ENCODE data around the gene CALHM5. TPM values are rescaled to one million over a fixed set of nuclear protein-coding genes. Genes with fewer than 3 reads are reported as not detected.

Gene CALHM5
- total and polyA plus RNA-seq, 10 of the 15 experiments (the other 5 are each of a cell fraction or from before 2014, with no cell fraction given): not detected

DNA sequence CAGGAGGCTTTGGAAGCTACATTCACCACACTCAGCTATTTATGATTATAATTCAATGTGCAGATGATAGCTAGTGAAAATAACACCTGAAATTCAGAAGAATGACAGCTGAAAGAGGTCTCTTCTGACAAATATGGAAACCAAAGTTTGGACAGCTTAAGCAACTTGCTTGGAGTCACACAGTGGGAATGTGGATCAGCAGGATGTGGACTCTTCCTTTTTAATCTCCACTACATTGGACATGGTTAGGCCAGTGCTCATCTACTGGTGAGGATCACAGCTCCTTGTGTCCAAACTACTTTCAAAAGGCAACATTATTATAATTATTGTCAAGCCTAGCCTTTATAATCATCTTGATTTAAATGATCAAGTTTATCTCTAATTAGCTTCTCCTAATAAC lies 23.7 kb downstream of the CALHM5 start:
- RAD21 ChIA-PET (ENCODE audit: unreplicated experiment): interaction anchor here (0.8 to 3.9 kb wide), 9 partner anchors 17 to 317 kb away, joined by 3 to 35 read pairs (median 4); partner anchors contain the start of gene TSPYL1
- no peak overlapping the region for H2AFZ ChIP-seq (ENCODE audit: control insufficient read depth, low read depth, low read length)
- no peaks in the 10 kb centered on the region for H3K79me2 ChIP-seq (ENCODE audit: control insufficient read depth, insufficient read depth, low read length)
- no peak overlapping the region for H3K4me2 ChIP-seq (ENCODE audit: control insufficient read depth, insufficient read depth)
- POLR2A ChIA-PET: no interaction called here
- BruUV-seq (replicated peaks): no TSS peak
- H3K27ac ChIP-seq (ENCODE audit: control insufficient read depth, insufficient read depth): no peak overlapping the region
- H3K36me3 ChIP-seq (ENCODE audit: control insufficient read depth in 2 of 2, insufficient read depth in 2 of 2, low read length in 1 of 2): no peaks in the 10 kb centered on the region
- H3K9ac ChIP-seq (ENCODE audit: control insufficient read depth, insufficient read depth, low read length): no peak overlapping the region
- H4K20me1 ChIP-seq (ENCODE audit: control insufficient read depth, insufficient read depth): no peaks in the 10 kb centered on the region
- no peak for ATAC-seq
- no peaks in the 10 kb centered on the region for H3K4me1 ChIP-seq (ENCODE audit: control insufficient read depth, insufficient read depth, low read length)
- no peak overlapping the region for H3K4me3 ChIP-seq
- CTCF ChIA-PET: interaction anchor here (0.8 to 4.5 kb wide), 38 partner anchors 9 to 317 kb away, joined by 3 to 96 read pairs (median 5); partner anchors contain the start of genes CALHM4, CALHM5, RWDD1 and TRAPPC3L
- H3K9me3 ChIP-seq (replicated peaks; ENCODE audit: control insufficient read depth, insufficient read depth, low read length): no peaks in the 10 kb centered on the region
- in situ Hi-C loops (cut with MboI) (no loop called here), intact Hi-C loops (cut with micrococcal nuclease; ENCODE audit: unreplicated experiment) (no loop called here)
- FAIRE-seq: no peak
- DNase-seq (ENCODE audit: low read depth, low spot score): no peak
- SMC1A ChIA-PET (ENCODE audit: uncharacterized antibody, unreplicated experiment): interaction anchor here (0.6 to 4.5 kb wide), 24 partner anchors 12 to 317 kb away, joined by 3 to 42 read pairs (median 3); partner anchors contain the start of gene TSPYL1
- peaks cover 2 to 3% of the 10 kb centered on the region in 2 experiments; a peak in 2 of 4 replicates for H3K27me3 ChIP-seq (replicated peaks in 1 of 2; ENCODE audit: control insufficient read depth in 2 of 2, insufficient read depth in 2 of 2, low read length in 1 of 2)
- no peak for TF ChIP-seq MEF2B (IDR thresholded peaks at IDR 0.05; ENCODE audit: partially characterized antibody, poor library complexity, severe bottlenecking)
- no peak for TF ChIP-seq MYB (IDR thresholded peaks at IDR 0.05; ENCODE audit: borderline replicate concordance, low read depth, low read length)
- no peak for TF ChIP-seq BCL3 (IDR thresholded peaks at IDR 0.05; ENCODE audit: borderline replicate concordance, insufficient read depth, low read depth, low read length, poor library complexity, severe bottlenecking)
- no peak for TF ChIP-seq SMARCA5 (IDR thresholded peaks at IDR 0.05)
- TF ChIP-seq, protein P1, sequence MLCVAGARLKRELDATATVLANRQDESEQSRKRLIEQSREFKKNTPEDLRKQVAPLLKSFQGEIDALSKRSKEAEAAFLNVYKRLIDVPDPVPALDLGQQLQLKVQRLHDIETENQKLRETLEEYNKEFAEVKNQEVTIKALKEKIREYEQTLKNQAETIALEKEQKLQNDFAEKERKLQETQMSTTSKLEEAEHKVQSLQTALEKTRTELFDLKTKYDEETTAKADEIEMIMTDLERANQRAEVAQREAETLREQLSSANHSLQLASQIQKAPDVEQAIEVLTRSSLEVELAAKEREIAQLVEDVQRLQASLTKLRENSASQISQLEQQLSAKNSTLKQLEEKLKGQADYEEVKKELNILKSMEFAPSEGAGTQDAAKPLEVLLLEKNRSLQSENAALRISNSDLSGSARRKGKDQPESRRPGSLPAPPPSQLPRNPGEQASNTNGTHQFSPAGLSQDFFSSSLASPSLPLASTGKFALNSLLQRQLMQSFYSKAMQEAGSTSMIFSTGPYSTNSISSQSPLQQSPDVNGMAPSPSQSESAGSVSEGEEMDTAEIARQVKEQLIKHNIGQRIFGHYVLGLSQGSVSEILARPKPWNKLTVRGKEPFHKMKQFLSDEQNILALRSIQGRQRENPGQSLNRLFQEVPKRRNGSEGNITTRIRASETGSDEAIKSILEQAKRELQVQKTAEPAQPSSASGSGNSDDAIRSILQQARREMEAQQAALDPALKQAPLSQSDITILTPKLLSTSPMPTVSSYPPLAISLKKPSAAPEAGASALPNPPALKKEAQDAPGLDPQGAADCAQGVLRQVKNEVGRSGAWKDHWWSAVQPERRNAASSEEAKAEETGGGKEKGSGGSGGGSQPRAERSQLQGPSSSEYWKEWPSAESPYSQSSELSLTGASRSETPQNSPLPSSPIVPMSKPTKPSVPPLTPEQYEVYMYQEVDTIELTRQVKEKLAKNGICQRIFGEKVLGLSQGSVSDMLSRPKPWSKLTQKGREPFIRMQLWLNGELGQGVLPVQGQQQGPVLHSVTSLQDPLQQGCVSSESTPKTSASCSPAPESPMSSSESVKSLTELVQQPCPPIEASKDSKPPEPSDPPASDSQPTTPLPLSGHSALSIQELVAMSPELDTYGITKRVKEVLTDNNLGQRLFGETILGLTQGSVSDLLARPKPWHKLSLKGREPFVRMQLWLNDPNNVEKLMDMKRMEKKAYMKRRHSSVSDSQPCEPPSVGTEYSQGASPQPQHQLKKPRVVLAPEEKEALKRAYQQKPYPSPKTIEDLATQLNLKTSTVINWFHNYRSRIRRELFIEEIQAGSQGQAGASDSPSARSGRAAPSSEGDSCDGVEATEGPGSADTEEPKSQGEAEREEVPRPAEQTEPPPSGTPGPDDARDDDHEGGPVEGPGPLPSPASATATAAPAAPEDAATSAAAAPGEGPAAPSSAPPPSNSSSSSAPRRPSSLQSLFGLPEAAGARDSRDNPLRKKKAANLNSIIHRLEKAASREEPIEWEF (IDR thresholded peaks at IDR 0.05; ENCODE audit: insufficient replicate concordance, low read depth, low read length): no peak
- no peak for TF ChIP-seq CBX3 (IDR thresholded peaks at IDR 0.05; ENCODE audit: borderline replicate concordance, low read depth)
- TF ChIP-seq WRNIP1 (IDR thresholded peaks at IDR 0.05; ENCODE audit: borderline replicate concordance, low read depth, low read length): no peak
- no peak for TF ChIP-seq ZSCAN29 (IDR thresholded peaks at IDR 0.05)
- TF ChIP-seq SIX5 (IDR thresholded peaks at IDR 0.05; ENCODE audit: low read depth, low read length, severe bottlenecking): no peak
- TF ChIP-seq RAD51 (IDR thresholded peaks at IDR 0.05): no peak
- TF ChIP-seq REST (IDR thresholded peaks at IDR 0.05; ENCODE audit: low read depth, low read length): no peak
- TF ChIP-seq MYC (IDR thresholded peaks at IDR 0.05; ENCODE audit: insufficient read depth, insufficient read length, insufficient replicate concordance, low read length, severe bottlenecking): no peak
- no peak for TF ChIP-seq NR2C1 (IDR thresholded peaks at IDR 0.05)
- no peak for TF ChIP-seq NR2C2 (IDR thresholded peaks at IDR 0.05; ENCODE audit: borderline replicate concordance, control insufficient read depth, insufficient read length, low read depth)
- TF ChIP-seq IKZF1 (conservative IDR thresholded peaks at IDR 0.05): no peak
